ENCODE data around the gene RPTOR.

DNA sequence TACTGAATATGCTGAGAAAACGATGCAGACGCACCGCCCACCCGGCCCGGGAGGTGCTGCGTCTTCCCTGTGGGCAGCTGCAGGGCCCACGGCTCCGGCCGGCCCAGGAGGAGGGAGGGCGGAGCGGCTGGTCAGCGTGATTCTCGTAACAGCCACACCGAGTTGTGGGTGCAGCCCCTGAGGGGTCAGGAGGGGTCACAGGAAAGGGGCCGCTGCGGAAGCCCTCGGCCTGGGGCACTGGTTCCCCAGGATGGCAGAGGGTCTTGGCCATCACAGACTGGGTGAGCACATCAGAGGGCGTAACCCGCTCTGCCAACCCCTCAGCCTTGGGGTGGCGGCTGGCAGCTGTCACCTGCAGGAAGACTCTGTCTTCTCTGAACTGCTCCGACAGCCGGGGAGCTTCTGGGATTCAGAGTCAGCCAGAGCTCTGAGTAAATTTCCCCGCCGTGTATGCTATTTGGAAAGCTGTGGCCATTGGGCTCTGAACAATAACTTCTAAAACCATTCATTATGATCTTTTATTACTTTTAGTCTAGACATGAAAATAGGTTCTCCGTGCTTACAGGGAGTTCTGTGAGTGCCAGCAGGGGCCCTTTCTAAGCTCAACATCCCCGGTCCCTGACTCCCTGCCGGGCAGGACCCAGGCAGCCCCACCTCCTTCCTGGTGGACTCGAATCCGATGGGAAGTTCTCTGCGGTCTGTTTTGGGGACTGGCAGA is 359.6 kb downstream of the RPTOR start:
- TF ChIP-seq TAF1 (IDR thresholded peaks at IDR 0.05; ENCODE audit: borderline replicate concordance, low read depth, low read length) = no peak
- no peak for TF ChIP-seq CTCF (IDR thresholded peaks at IDR 0.05)
- no peak for TF ChIP-seq RFX5 (IDR thresholded peaks at IDR 0.05; ENCODE audit: low read length)
- TF ChIP-seq, protein P1, sequence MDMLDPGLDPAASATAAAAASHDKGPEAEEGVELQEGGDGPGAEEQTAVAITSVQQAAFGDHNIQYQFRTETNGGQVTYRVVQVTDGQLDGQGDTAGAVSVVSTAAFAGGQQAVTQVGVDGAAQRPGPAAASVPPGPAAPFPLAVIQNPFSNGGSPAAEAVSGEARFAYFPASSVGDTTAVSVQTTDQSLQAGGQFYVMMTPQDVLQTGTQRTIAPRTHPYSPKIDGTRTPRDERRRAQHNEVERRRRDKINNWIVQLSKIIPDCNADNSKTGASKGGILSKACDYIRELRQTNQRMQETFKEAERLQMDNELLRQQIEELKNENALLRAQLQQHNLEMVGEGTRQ (IDR thresholded peaks at IDR 0.05; ENCODE audit: borderline replicate concordance, low read depth, low read length) = no peak
- TF ChIP-seq RAD21 (IDR thresholded peaks at IDR 0.05; ENCODE audit: low read length) = no peak
- no peak for TF ChIP-seq TEAD4 (IDR thresholded peaks at IDR 0.05; ENCODE audit: borderline replicate concordance, insufficient read depth)
- no peak for TF ChIP-seq RXRA (IDR thresholded peaks at IDR 0.05; ENCODE audit: borderline replicate concordance, low read depth)
